Adrenal gland (tissue), 5 donors: ENCODE measurements around the gene CCAR1.

Source experiments
- CTCF ChIP-seq, 6 experiments: fragments of 450-650 bp in 4 of 6; fragments of 200-600 bp in 2 of 6; sonication (generic) in 1 of 6; IDR thresholded peaks; 1 replicate in 5 of 6; 2 replicates in 1 of 6; pipeline versions ENCODE4 v1.5.1 to v1.8.0; 2016 to 2021; ENCODE audit warnings: antibody characterized with exemption in 6 of 6, mild to moderate bottlenecking in 2 of 6, moderate library complexity in 1 of 6
- POLR2A ChIP-seq, 2 donors: fragments of 450-650 bp; IDR thresholded peaks; one replicate each; pipeline ENCODE4 v1.6.1; 2017; ENCODE audit warnings: antibody characterized with exemption in 2 of 2, mild to moderate bottlenecking in 2 of 2, moderate library complexity in 1 of 2
- donor health status: DM: no; HTN: no; CAD: no.

GRCh38 chr10:68792115-68792514, 71.1 kb downstream of the CCAR1 start:
- peak in 3 of 6 experiments; percentile 36 to 46 (median 38) for TF ChIP-seq CTCF (IDR thresholded peaks at IDR 0.05)
- no peak for TF ChIP-seq POLR2A (IDR thresholded peaks at IDR 0.05)
